ENCODE data around the gene NPTX2.

- TF ChIP-seq PATZ1 (CRISPR knock-in tag; IDR thresholded peaks at IDR 0.05; ENCODE audit: borderline replicate concordance) (no peak), BACH2 (CRISPR knock-in tag; IDR thresholded peaks at IDR 0.05; ENCODE audit: borderline replicate concordance) (no peak), ZNF8 (CRISPR knock-in tag; IDR thresholded peaks at IDR 0.05) (no peak), RARB (CRISPR knock-in tag; IDR thresholded peaks at IDR 0.05) (no peak), CREB5 (CRISPR knock-in tag; IDR thresholded peaks at IDR 0.05; ENCODE audit: low read depth) (no peak), ZFP3 (CRISPR knock-in tag; IDR thresholded peaks at IDR 0.05) (no peak), CSDC2 (CRISPR knock-in tag; IDR thresholded peaks at IDR 0.05) (no peak), PPARA (CRISPR knock-in tag; IDR thresholded peaks at IDR 0.05; ENCODE audit: borderline replicate concordance) (no peak)
- TF ChIP-seq, protein P1, sequence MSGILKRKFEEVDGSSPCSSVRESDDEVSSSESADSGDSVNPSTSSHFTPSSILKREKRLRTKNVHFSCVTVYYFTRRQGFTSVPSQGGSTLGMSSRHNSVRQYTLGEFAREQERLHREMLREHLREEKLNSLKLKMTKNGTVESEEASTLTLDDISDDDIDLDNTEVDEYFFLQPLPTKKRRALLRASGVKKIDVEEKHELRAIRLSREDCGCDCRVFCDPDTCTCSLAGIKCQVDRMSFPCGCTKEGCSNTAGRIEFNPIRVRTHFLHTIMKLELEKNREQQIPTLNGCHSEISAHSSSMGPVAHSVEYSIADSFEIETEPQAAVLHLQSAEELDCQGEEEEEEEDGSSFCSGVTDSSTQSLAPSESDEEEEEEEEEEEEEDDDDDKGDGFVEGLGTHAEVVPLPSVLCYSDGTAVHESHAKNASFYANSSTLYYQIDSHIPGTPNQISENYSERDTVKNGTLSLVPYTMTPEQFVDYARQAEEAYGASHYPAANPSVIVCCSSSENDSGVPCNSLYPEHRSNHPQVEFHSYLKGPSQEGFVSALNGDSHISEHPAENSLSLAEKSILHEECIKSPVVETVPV (CRISPR knock-in tag; IDR thresholded peaks at IDR 0.05), result no peak
- TF ChIP-seq, protein P2, sequence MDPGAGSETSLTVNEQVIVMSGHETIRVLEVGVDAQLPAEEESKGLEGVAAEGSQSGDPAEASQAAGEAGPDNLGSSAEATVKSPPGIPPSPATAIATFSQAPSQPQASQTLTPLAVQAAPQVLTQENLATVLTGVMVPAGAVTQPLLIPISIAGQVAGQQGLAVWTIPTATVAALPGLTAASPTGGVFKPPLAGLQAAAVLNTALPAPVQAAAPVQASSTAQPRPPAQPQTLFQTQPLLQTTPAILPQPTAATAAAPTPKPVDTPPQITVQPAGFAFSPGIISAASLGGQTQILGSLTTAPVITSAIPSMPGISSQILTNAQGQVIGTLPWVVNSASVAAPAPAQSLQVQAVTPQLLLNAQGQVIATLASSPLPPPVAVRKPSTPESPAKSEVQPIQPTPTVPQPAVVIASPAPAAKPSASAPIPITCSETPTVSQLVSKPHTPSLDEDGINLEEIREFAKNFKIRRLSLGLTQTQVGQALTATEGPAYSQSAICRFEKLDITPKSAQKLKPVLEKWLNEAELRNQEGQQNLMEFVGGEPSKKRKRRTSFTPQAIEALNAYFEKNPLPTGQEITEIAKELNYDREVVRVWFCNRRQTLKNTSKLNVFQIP (CRISPR knock-in tag; IDR thresholded peaks at IDR 0.05; ENCODE audit: borderline replicate concordance, low read depth), result no peak
These were observed 18.1 kb upstream of the NPTX2 start for GRCh38 chr7:98598846-98599615.

Data from SK-N-SH treated with all-trans-retinoic acid at 6 μM for 48 hours (cell line).